HG03064 (cell line): Measurements from ENCODE around the gene IRF2.
A peak's percentile ranks its signal among the peaks of the same experiment; 100 is the strongest.

ENCODE experiments used
- ATAC-seq: cut with Tn5 transposase; IDR thresholded peaks from one replicate; pipeline ENCODE4 v1.9.1; 2021; ENCODE audit warnings: low read depth; ENCODE audit not compliant: unreplicated experiment

IRF2 gene

GRCh38 chr4:184474263-184475095 is at the start of gene IRF2:
TSS of gene IRF2 (minus strand) at chr4:184474550. CDS start at chr4:184429064, 45,486 bp downstream.
- peak; percentile 48 for ATAC-seq

- ATAC-seq = no peak
Measured at GRCh38 chr4:184515606-184516005, 41.3 kb upstream of the IRF2 start.

GRCh38 chr4:184514121-184514988 is 40.0 kb upstream of the IRF2 start:
- peak; percentile 96 for ATAC-seq

- no peak for ATAC-seq
Measured at GRCh38 chr4:184513802-184514120, 39.4 kb upstream of the IRF2 start.

- no peak for ATAC-seq
Measured at GRCh38 chr4:184511156-184511555, 36.8 kb upstream of the IRF2 start.

DNA sequence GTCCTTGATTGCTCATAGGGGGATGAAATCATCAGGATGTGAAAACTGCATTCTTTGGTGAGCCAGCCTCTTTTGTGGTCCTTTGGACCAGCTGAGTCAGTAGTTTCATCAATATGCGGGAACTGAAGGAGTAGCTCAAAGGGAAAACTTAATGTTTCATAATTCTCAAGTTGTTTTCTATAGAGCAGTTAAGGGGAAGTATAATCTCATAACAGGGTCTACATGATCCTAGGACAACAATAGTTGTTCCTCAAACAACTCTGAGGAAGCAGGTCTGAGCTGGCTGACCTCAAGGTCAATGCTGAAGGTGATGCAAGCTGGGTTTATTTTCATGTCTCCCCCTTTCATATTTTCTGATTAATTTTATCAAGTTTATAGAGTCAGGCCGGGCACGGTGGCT is 36.1 kb upstream of the IRF2 start:
- ATAC-seq = no peak

- peak; percentile 97 for ATAC-seq
Measured at GRCh38 chr4:184506527-184507121, 32.3 kb upstream of the IRF2 start.

DNA sequence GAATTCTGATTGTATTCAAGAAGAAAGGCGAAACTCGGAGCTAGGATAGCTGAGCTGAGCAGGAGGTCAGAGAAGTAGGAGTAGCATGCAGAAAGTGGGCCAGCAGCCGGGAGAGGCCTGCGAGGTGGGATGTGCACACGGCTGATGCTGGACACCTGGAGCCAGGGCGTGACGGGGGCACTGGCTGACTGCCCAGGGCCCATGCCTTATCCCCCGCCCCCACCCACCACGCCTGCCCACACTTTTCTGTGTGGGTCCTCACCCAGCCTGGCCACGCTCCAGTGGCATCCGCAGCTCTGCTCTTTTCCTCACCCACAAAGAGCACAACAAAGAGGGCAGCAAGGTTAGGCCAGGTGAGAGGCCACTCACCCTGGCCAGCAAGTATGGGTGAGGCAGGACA is 30.0 kb upstream of the IRF2 start:
- no peak for ATAC-seq

DNA sequence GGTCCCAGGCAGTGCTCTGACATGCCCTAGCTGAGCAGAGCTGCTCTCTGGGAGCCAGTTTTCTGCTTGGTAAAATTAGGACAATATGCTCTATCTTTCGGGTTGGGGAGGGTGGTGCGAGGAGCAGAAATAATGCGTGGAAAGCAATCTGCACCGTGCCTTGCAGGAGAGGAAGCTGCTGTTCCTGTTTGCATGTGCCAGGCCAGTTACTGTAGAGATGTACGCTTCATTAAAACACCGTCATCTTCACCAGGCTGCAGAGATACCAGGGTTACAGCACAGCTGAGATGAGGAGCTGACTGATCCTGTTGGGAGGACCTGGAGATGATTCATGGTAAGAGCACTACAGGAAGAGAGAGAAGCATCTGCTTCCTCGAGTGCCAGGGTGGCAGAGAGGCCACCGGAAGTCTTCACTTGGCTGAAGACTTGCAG is 29.5 kb upstream of the IRF2 start:
- no peak for ATAC-seq

- ATAC-seq = no peak
Measured at GRCh38 chr4:184500748-184501589, 26.6 kb upstream of the IRF2 start.

DNA sequence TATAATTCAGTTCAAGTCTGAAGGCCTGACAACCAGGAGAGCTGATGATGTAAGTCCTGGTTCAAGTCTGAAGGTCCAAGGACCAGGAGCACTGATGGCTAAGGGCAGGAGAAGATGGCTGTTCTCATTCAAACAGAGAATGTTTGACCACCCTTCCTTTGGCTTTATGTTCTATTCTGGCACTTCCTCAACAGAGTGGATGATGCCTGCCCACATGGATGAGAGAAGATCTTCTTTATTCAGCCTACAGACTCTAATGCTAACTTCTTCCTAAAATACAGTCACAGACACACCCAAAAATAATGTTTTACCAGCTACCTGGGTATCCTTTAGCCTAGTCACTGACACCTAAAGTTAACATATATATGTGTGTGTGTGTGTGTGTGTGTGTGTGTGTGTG is 25.6 kb upstream of the IRF2 start:
- ATAC-seq = no peak

GRCh38 chr4:184498598-184498997 is 24.2 kb upstream of the IRF2 start:
- ATAC-seq = no peak

GRCh38 chr4:184489771-184490170 is 15.4 kb upstream of the IRF2 start:
- no peak for ATAC-seq

GRCh38 chr4:184487503-184487902 is 13.2 kb upstream of the IRF2 start:
- no peak for ATAC-seq

DNA sequence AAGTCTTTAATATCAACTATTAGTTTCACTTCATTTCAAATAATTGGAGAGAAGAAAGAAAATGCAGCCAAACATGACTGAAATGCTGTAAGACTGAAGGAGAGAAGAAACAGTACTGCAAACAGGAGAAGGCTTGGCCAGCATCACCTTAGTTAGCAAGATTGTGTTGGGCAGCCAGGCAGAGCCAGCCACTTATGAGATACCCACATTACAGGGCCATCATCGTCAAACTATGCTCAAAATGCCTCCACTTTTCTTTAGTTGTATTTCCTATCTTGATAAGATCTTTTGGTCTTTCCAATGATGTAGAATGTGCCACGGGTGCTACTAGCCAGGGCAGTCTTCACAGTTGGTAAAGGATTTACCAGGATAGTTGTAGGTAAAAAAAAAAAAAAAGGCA is 10.9 kb upstream of the IRF2 start:
- ATAC-seq = no peak

GRCh38 chr4:184481544-184481943 is 7.2 kb upstream of the IRF2 start:
- ATAC-seq = no peak

DNA sequence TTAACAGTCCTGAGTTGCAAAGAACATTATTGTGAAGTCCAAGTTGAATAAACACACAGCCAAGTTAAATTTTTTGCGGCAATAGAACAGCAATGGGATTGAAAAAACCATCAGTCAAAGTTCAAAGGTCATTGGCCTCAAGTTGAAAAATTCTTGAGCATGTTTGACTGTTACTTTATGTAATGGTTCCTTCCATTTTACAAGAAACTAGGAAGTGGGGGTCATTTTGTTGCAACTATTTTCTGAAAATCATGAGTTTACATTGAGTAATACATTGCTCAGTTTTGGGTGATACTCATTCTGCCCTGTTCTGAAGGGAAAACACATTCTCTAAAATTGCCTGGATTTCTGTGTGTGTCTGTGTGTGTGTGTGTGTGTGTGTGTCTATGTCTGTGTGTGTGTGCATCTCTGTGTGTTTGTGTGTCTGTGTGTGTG is 5.2 kb upstream of the IRF2 start:
- no peak for ATAC-seq

GRCh38 chr4:184477201-184477999 is 3.0 kb upstream of the IRF2 start:
- no peak for ATAC-seq

DNA sequence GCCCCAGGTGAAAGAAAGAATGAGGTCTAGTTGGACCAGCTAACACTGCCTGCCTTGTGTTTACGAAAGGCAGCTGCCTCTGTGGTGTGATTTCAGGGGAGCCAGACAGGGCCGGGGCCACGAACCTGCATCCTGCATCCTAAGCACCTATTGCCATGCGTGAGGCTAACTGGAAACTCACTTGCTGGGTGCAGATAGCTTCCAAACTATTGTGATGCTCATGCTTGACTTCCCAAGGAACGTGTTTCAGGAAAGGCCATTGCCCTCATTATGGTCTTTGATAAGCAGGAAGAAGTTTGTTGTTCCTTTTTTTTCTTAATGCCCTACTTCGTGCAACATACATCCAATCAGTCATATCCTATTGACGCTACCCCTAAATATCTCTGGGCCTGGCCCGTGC is 2.3 kb upstream of the IRF2 start:
- ATAC-seq = no peak

GRCh38 chr4:184475498-184475897 is 1.1 kb upstream of the IRF2 start:
- no peak for ATAC-seq
